Bronchial smooth muscle cell (primary cell): Measurements from ENCODE around the gene GPRIN3. TPM values are rescaled to one million over a fixed set of nuclear protein-coding genes. Genes with fewer than 3 reads are reported as not detected.

Source experiments
- total RNA-seq: library from RNA; depleted of rRNA; stranded (reverse); fragments of >200 nt; gene quantifications from 2 replicates; pipeline ENCODE4 v1.2.1, GENCODE V29; 2014

GPRIN3 gene
- under 0.01 TPM in 1 of 2 replicates, not detected in the other for total RNA-seq

GRCh38 chr4:89307446-89308160 is at the start of gene GPRIN3:
TSS of gene GPRIN3 (minus strand) at chr4:89307800. CDS start at chr4:89250110, 57,690 bp downstream.

Other genes with a start within 250 kb of the GPRIN3 start
- gene TIGD2, start 196.3 kb downstream of the GPRIN3 start, total RNA-seq = 2.7 and 8.4 TPM in 2 replicates